K562 (cell line): ENCODE results near the gene SLC2A10. TPM values are rescaled to one million over a fixed set of nuclear protein-coding genes. Genes with fewer than 3 reads are reported as not detected.

Source experiments
- ATAC-seq: fragments of 200-7000 bp; cut with Tn5 transposase; 3 replicates; pipeline ENCODE4 v1.9.1; 2020; ENCODE audit warnings: moderate library complexity
- BruUV-seq: library from RNA; stranded (reverse); fragments of 400-500 nt; replicated peaks from 2 replicates; lab custom pipeline; 2021; lab: Mats Ljungman, UMichigan
- CTCF ChIA-PET: fragments of 300-600 bp; formaldehyde crosslinking; extraction: SDS; loops from one replicate; lab custom pipeline; 2021; ENCODE audit warnings: low intra/inter-chr PET ratio; lab: Yijun Ruan, JAX
- POLR2A ChIA-PET: fragments of 300-600, 350-650 bp; sonication (Branson Sonifier 250); formaldehyde crosslinking; extraction: SDS; loops from one replicate; lab custom pipeline; 2021; ENCODE audit warnings: antibody characterized with exemption, inconsistent platforms; lab: Yijun Ruan, JAX
- DNase-seq, 4 experiments: peaks; one replicate each; pipeline versions ENCODE4 v3.0.0 to v3.0.0-alpha.2; 2011 to 2018; ENCODE audit warnings: low spot score in 3 of 4, mixed read lengths in 3 of 4; ENCODE audit errors: extremely low read depth in 1 of 4
- FAIRE-seq: peaks from 2 replicates; lab custom pipeline; 2011; peaks lifted over from hg19 to GRCh38; lab: Jason Lieb, UNC
- H2AFZ ChIP-seq: 2 replicates; pipeline ENCODE4 v1.6.0; 2011; ENCODE audit warnings: low read depth, low read length, control low read depth, inconsistent platforms
- H3K27ac ChIP-seq: fragments of 200-600 bp; 3 replicates; pipeline ENCODE4 v1.8.0; 2011; ENCODE audit warnings: low read depth, mild to moderate bottlenecking, control low read depth, inconsistent platforms, low read length, moderate library complexity, mixed read lengths; ENCODE audit errors: extremely low read depth
- H3K27me3 ChIP-seq, 2 experiments: fragments of 300-600 bp in 1 of 2; 2 replicates in 1 of 2; 3 replicates in 1 of 2; pipeline versions ENCODE4 v1.6.0 to v1.8.0; 2011; ENCODE audit warnings: inconsistent platforms in 2 of 2, low read length in 2 of 2, mild to moderate bottlenecking in 1 of 2, mixed read lengths in 1 of 2, moderate library complexity in 1 of 2; ENCODE audit not compliant: control insufficient read depth in 2 of 2, insufficient read depth in 2 of 2
- H3K36me3 ChIP-seq: fragments of 300-600 bp; 3 replicates; pipeline ENCODE4 v1.8.0; 2011; ENCODE audit warnings: mild to moderate bottlenecking, low read length, inconsistent platforms; ENCODE audit not compliant: control insufficient read depth, insufficient read depth
- H3K4me1 ChIP-seq, 2 experiments: fragments of 200-600 bp in 1 of 2; replicated peaks in 1 of 2; 2 replicates in 1 of 2; 3 replicates in 1 of 2; pipeline versions ENCODE4 v1.5.1 to v1.8.0; 2011; ENCODE audit warnings: inconsistent platforms in 2 of 2, low read length in 2 of 2, mild to moderate bottlenecking in 1 of 2, mixed read lengths in 1 of 2, moderate library complexity in 1 of 2; ENCODE audit not compliant: control insufficient read depth in 2 of 2, insufficient read depth in 2 of 2
- H3K4me2 ChIP-seq: 2 replicates; pipeline ENCODE4 v1.6.1; 2011; ENCODE audit warnings: low read length, control low read depth, inconsistent platforms, mixed read lengths; ENCODE audit not compliant: insufficient read depth
- H3K4me3 ChIP-seq: fragments of 200-600 bp; sonication (generic), shearing (Covaris generic); 2 replicates; pipeline ENCODE4 v1.5.1; 2016; ENCODE audit warnings: control low read depth, inconsistent platforms
- H3K79me2 ChIP-seq: fragments of 200-600 bp; 3 replicates; pipeline ENCODE4 v1.8.0; 2011; ENCODE audit warnings: low read length, inconsistent platforms; ENCODE audit not compliant: control insufficient read depth, insufficient read depth
- H3K9ac ChIP-seq, 2 experiments: 2 replicates each; pipeline versions ENCODE4 v1.6.0 to v1.6.1; 2011; ENCODE audit warnings: low read depth in 2 of 2, low read length in 2 of 2, control low read depth in 1 of 2, inconsistent platforms in 1 of 2, mild to moderate bottlenecking in 1 of 2, mixed read lengths in 1 of 2; ENCODE audit not compliant: insufficient read depth in 1 of 2
- H3K9me1 ChIP-seq: one replicate; pipeline ENCODE4 v1.6.0; 2011; ENCODE audit warnings: inconsistent platforms, mild to moderate bottlenecking, low read length, moderate library complexity; ENCODE audit not compliant: control insufficient read depth, insufficient read depth
- H3K9me3 ChIP-seq: replicated peaks from 2 replicates; pipeline ENCODE4 v1.5.1; 2011; ENCODE audit warnings: low read depth, low read length, inconsistent platforms; ENCODE audit not compliant: control insufficient read depth, insufficient read depth
- H4K20me1 ChIP-seq: replicated peaks from 2 replicates; pipeline ENCODE4 v1.6.1; 2011; ENCODE audit warnings: low read length, inconsistent platforms, mixed read lengths; ENCODE audit not compliant: control insufficient read depth, insufficient read depth
- PTTG1 ChIP-seq: fragments of 450-650 bp; IDR thresholded peaks from 2 replicates; pipeline ENCODE4 v1.6.1; 2016; ENCODE audit warnings: low read depth, mild to moderate bottlenecking, missing genetic modification characterization, missing compliant biosample characterization
- ZBTB8A ChIP-seq: fragments of 450-650 bp; IDR thresholded peaks from 2 replicates; pipeline ENCODE4 v1.6.1; 2018; ENCODE audit warnings: mild to moderate bottlenecking, moderate library complexity; ENCODE audit not compliant: partially characterized antibody
- ZNF75A ChIP-seq: fragments of 450-650 bp; formaldehyde crosslinking; IDR thresholded peaks from 2 replicates; pipeline ENCODE4 v1.4.0; 2020; ENCODE audit warnings: mild to moderate bottlenecking
- WGBS: fragments of 100-300 bp; shearing (Covaris generic); methylation state at CpG from one replicate; pipeline ENCODE4 v1.1.6; 2016; ENCODE audit warnings: low coverage, mixed read lengths; ENCODE audit not compliant: insufficient coverage; ENCODE audit errors: missing lambda C conversion rate; 5-methylcytosine and 5-hydroxymethylcytosine counted together
- in situ Hi-C: fragments of 300-500 bp; cut with MboI; formaldehyde crosslinking; loops from 4 replicates; pipeline ENCODE4 v1.15.0; 2018; ENCODE audit warnings: inconsistent platforms, mixed read lengths
- intact Hi-C: fragments of 100-400 bp; cut with micrococcal nuclease; formaldehyde crosslinking; loops from 2 replicates; pipeline ENCODE4 v1.14.2; 2022
- polyA plus RNA-seq, 8 experiments: library from polyadenylated mRNA; depleted of rRNA in 4 of 8; stranded (reverse) in 5 of 8; unstranded in 3 of 8; fragments of >200 nt; fragmentation: Nextera tagmentation in 2 of 8; fragmentation: Illumina TruSeq in 1 of 8; extraction: Ambion mirVana in 2 of 8; extraction: Trizol in 1 of 8; gene quantifications; 2 replicates each; pipeline versions ENCODE4 v1.2.1 to v1.2.3, GENCODE V29; 2011 to 2014; ENCODE audit warnings: inconsistent platforms in 1 of 8, missing spikeins in 1 of 8
- total RNA-seq, 7 experiments: library from RNA; depleted of rRNA in 6 of 7; stranded (reverse); fragments of >200 nt in 6 of 7; fragmentation: Illumina TruSeq in 2 of 7; extraction: Trizol in 2 of 7; gene quantifications; 2 replicates each; pipeline versions ENCODE4 v1.2.1 to v1.2.3, GENCODE V29; 2011 to 2021; ENCODE audit warnings: low replicate concordance in 1 of 7
- TF ChIP-seq, protein P1 (sequence below): fragments of 450-650 bp; conservative IDR thresholded peaks from 2 replicates; pipeline ENCODE4 v1.6.1; 2016; ENCODE audit warnings: missing genetic modification characterization, low read depth, mild to moderate bottlenecking, missing compliant biosample characterization, moderate library complexity
- TF ChIP-seq, protein P2 (sequence below): fragments of 450-650 bp; formaldehyde crosslinking; conservative IDR thresholded peaks from 2 replicates; pipeline ENCODE4 v1.4.0; 2022; ENCODE audit warnings: mild to moderate bottlenecking, missing genetic modification characterization
- TF ChIP-seq, protein P3 (sequence below), 2 experiments: fragments of 200-800 bp in 1 of 2; sonication (Bioruptor generic) in 1 of 2; sonication (generic) in 1 of 2; formaldehyde crosslinking in 1 of 2; IDR thresholded peaks in 1 of 2; conservative IDR thresholded peaks in 1 of 2; 2 replicates each; pipeline versions ENCODE4 v1.5.0 to v1.6.1; 2016 to 2020; ENCODE audit warnings: missing compliant biosample characterization in 1 of 2, missing genetic modification characterization in 1 of 2, missing genetic modification reagents in 1 of 2
- TF ChIP-seq, protein P4 (sequence below), 3 experiments: fragments of 200-800 bp in 1 of 3; fragments of 250-450 bp in 1 of 3; fragments of 450-650 bp in 1 of 3; sonication (Bioruptor Pico) in 1 of 3; sonication (Bioruptor generic) in 1 of 3; formaldehyde crosslinking in 1 of 3; IDR thresholded peaks; 2 replicates each; pipeline versions ENCODE4 v1.6.1 to v1.8.0; 2016 to 2022; ENCODE audit warnings: mild to moderate bottlenecking in 2 of 3, missing genetic modification characterization in 2 of 3, missing compliant biosample characterization in 1 of 3, moderate library complexity in 1 of 3
- TF ChIP-seq, protein P5 (sequence below): sonication (generic); formaldehyde crosslinking; IDR thresholded peaks from 2 replicates; pipeline ENCODE4 v1.8.0; 2022; ENCODE audit warnings: mild to moderate bottlenecking, missing genetic modification reagents

SLC2A10 gene
- total and polyA plus RNA-seq, 9 of the 15 experiments (the other 6 are each of a cell fraction or from before 2014, with no cell fraction given): 0.01 to 1.8 (median 0.10) TPM

DNA sequence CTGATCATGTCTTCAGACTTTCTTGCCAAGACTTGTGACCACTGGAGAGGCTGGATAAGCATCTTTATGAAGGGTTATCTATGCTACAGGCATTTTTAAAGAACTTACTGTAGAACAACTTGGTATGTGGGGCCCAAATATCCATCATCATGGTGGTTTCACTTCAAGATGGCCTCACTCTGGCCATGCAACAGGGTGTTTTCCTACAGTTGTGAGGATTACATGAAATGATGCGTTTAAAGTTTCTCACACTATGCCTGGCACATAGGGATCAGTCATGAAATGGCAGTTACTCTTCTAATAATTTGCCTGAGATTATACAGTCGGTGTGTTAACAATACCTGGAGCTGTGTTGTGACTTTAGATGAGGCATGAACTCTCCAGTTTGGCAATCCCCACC, 13.0 kb downstream of the SLC2A10 start:
- Histone ChIP-seq H3K36me3 (no peaks in the 10 kb centered on the region), H3K9ac (no peak overlapping the region), H3K27me3 (peaks cover 0 to 9% of the 10 kb centered on the region in 2 experiments; a peak in 1 of 5 replicates), H3K4me2 (no peak overlapping the region), H3K9me3 (no peaks in the 10 kb centered on the region), H2AFZ (no peak overlapping the region), H3K27ac (no peak overlapping the region), H4K20me1 (no peaks in the 10 kb centered on the region), H3K79me2 (no peaks in the 10 kb centered on the region), H3K4me3 (no peak overlapping the region), H3K4me1 (no peaks in the 10 kb centered on the region; a peak in 2 of 5 replicates), H3K9me1 (no peaks in the 10 kb centered on the region)
- ATAC-seq (no peak), DNase-seq (no peak), FAIRE-seq (no peak)
- in situ Hi-C loops: no loop called here
- POLR2A ChIA-PET: interaction anchor here (0.5 to 0.6 kb wide), 2 partner anchors 36 to 531 kb away, joined by 3 to 5 read pairs; no protein-coding TSS in a partner anchor
- WGBS: 3% methylated on average over 2 of the region's 2 CpGs
- CTCF ChIA-PET: no interaction called here
- no TSS peak for BruUV-seq
- intact Hi-C loops: no loop called here
- no peak for TF ChIP-seq ZBTB8A
- TF ChIP-seq, protein P1, sequence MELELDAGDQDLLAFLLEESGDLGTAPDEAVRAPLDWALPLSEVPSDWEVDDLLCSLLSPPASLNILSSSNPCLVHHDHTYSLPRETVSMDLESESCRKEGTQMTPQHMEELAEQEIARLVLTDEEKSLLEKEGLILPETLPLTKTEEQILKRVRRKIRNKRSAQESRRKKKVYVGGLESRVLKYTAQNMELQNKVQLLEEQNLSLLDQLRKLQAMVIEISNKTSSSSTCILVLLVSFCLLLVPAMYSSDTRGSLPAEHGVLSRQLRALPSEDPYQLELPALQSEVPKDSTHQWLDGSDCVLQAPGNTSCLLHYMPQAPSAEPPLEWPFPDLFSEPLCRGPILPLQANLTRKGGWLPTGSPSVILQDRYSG (tag): peak; percentile 82
- TF ChIP-seq PTTG1 (tag): no peak
- 0 out of 2 replicates have a peak, but pooled peaks have one; percentile 23 for TF ChIP-seq ZNF75A (CRISPR knock-in tag)
- TF ChIP-seq, protein P2, sequence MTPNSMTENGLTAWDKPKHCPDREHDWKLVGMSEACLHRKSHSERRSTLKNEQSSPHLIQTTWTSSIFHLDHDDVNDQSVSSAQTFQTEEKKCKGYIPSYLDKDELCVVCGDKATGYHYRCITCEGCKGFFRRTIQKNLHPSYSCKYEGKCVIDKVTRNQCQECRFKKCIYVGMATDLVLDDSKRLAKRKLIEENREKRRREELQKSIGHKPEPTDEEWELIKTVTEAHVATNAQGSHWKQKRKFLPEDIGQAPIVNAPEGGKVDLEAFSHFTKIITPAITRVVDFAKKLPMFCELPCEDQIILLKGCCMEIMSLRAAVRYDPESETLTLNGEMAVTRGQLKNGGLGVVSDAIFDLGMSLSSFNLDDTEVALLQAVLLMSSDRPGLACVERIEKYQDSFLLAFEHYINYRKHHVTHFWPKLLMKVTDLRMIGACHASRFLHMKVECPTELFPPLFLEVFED (CRISPR knock-in tag): no peak
- TF ChIP-seq, protein P3, sequence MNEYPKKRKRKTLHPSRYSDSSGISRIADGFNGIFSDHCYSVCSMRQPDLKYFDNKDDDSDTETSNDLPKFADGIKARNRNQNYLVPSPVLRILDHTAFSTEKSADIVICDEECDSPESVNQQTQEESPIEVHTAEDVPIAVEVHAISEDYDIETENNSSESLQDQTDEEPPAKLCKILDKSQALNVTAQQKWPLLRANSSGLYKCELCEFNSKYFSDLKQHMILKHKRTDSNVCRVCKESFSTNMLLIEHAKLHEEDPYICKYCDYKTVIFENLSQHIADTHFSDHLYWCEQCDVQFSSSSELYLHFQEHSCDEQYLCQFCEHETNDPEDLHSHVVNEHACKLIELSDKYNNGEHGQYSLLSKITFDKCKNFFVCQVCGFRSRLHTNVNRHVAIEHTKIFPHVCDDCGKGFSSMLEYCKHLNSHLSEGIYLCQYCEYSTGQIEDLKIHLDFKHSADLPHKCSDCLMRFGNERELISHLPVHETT (CRISPR knock-in tag; conservative IDR thresholded peaks at IDR 0.05 in 1 of 2, IDR thresholded peaks at IDR 0.05 in 1 of 2): peak in 1 of 2 experiments; percentile 58; a peak in 1 of 4 replicates
- TF ChIP-seq, protein P4, sequence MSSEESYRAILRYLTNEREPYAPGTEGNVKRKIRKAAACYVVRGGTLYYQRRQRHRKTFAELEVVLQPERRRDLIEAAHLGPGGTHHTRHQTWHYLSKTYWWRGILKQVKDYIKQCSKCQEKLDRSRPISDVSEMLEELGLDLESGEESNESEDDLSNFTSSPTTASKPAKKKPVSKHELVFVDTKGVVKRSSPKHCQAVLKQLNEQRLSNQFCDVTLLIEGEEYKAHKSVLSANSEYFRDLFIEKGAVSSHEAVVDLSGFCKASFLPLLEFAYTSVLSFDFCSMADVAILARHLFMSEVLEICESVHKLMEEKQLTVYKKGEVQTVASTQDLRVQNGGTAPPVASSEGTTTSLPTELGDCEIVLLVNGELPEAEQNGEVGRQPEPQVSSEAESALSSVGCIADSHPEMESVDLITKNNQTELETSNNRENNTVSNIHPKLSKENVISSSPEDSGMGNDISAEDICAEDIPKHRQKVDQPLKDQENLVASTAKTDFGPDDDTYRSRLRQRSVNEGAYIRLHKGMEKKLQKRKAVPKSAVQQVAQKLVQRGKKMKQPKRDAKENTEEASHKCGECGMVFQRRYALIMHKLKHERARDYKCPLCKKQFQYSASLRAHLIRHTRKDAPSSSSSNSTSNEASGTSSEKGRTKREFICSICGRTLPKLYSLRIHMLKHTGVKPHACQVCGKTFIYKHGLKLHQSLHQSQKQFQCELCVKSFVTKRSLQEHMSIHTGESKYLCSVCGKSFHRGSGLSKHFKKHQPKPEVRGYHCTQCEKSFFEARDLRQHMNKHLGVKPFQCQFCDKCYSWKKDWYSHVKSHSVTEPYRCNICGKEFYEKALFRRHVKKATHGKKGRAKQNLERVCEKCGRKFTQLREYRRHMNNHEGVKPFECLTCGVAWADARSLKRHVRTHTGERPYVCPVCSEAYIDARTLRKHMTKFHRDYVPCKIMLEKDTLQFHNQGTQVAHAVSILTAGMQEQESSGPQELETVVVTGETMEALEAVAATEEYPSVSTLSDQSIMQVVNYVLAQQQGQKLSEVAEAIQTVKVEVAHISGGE (CRISPR knock-in tag; IDR thresholded peaks at IDR 0.05): no peak
- TF ChIP-seq, protein P5, sequence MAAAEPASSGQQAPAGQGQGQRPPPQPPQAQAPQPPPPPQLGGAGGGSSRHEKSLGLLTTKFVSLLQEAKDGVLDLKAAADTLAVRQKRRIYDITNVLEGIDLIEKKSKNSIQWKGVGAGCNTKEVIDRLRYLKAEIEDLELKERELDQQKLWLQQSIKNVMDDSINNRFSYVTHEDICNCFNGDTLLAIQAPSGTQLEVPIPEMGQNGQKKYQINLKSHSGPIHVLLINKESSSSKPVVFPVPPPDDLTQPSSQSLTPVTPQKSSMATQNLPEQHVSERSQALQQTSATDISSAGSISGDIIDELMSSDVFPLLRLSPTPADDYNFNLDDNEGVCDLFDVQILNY (CRISPR knock-in tag): no peak
